GM15510 (cell line): Measurements from ENCODE around the gene PRKG2.

ENCODE experiments used
- POLR2A ChIP-seq: IDR thresholded peaks from 3 replicates; pipeline ENCODE4 v1.6.1; 2011; ENCODE audit warnings: borderline replicate concordance; ENCODE audit not compliant: insufficient read length; ENCODE audit errors: extremely low read depth

Gene PRKG2, protein sequence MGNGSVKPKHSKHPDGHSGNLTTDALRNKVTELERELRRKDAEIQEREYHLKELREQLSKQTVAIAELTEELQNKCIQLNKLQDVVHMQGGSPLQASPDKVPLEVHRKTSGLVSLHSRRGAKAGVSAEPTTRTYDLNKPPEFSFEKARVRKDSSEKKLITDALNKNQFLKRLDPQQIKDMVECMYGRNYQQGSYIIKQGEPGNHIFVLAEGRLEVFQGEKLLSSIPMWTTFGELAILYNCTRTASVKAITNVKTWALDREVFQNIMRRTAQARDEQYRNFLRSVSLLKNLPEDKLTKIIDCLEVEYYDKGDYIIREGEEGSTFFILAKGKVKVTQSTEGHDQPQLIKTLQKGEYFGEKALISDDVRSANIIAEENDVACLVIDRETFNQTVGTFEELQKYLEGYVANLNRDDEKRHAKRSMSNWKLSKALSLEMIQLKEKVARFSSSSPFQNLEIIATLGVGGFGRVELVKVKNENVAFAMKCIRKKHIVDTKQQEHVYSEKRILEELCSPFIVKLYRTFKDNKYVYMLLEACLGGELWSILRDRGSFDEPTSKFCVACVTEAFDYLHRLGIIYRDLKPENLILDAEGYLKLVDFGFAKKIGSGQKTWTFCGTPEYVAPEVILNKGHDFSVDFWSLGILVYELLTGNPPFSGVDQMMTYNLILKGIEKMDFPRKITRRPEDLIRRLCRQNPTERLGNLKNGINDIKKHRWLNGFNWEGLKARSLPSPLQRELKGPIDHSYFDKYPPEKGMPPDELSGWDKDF

GRCh38 chr4:81214881-81215868 lies at the start of gene PRKG2:
PRKG2 (minus strand) TSS chr4:81215222; CDS start chr4:81205047, 10,175 bp downstream.
- TF ChIP-seq POLR2A: no peak

- no peak for TF ChIP-seq POLR2A
Observed at GRCh38 chr4:81260443-81261101, 45.5 kb upstream of the PRKG2 start.

DNA sequence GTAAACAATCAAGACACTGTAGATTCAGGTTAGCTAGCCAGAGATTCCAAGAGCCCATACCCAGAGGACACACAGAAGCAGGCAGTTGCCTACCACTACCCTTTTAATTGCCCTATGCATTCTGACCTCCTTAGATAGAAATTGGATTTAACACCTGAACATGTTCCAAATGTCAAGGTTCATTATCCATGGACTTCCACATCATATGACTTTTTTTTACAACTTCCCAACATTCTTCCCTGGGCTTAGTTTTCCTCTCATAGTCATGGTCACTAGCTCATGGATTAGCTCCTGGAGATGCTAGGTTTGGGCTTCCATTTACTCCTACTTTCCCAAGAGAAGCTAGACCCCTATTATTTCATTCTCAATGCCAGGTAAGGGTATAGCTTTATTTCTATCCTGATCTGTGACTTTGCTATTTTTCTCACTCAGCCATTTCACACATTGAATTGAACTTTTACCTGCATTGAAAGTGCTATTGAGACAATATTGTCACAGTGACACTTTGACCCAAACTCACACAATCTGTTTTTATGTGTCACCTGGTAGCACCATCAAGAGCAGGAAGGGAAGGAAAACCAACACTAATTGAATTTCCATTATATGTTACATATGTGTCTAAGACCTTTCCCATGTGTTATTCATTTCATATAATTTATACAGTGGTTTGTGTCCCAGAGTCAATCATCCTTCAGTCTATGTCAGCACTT lies 44.0 kb upstream of the PRKG2 start:
- TF ChIP-seq POLR2A: no peak

DNA sequence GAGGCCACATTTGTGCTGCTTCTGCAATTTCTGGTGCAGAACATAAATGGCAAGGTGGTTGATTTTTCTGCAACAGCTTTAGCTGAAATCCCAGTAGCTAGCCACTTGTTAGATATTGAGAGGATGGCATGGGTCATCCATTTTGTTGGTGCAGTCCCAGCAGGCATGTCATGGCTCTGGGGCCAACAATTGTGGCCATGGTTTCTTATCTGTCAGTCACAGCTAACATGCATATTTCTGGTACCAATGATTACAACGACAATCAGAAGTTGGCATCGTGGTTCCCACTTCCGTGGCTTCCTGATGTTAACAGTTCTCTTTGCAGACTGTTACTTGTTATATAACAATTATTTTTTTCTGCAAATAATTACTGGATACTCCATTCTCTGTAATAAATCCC lies 42.8 kb upstream of the PRKG2 start:
- TF ChIP-seq POLR2A: no peak

DNA sequence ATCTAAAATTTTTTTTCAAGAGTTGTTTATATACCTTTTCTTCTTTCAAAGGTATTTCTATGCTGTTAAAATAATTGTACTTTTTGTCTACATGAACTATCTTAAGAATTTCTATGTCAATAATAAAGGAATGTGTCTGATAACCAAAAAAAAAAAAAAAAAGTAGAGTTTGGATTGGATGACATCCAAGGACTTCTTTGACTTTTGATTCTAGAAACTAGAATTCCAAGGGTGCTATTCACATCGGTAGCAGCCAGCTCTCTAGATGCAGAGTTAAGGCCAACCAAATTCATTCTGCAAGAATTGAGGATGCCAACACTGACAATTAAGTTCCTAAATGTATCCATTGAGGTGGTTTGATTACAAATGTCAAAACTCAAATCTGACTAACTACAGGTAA lies 42.0 kb upstream of the PRKG2 start:
- TF ChIP-seq POLR2A: no peak

- no peak for TF ChIP-seq POLR2A
Observed at GRCh38 chr4:81256059-81256970, 41.3 kb upstream of the PRKG2 start.

DNA sequence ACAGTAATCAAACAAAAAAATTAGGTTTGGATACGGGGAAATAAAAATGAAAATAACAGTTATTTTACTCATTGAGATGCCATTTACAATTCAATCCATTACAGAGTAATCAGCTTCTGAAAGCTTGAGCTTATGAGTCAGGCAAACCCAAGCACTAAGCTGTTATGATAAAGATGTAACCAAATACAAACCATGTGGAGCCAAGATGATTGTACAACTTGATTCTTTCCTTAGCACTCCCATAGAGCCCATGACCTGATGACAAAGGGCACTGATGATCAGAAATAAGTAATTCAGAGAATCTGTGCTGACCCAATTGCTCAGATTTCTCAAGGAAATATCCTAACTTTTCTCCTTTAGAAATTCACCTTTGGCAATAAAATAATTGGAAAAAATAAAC lies 40.5 kb upstream of the PRKG2 start:
- no peak for TF ChIP-seq POLR2A

DNA sequence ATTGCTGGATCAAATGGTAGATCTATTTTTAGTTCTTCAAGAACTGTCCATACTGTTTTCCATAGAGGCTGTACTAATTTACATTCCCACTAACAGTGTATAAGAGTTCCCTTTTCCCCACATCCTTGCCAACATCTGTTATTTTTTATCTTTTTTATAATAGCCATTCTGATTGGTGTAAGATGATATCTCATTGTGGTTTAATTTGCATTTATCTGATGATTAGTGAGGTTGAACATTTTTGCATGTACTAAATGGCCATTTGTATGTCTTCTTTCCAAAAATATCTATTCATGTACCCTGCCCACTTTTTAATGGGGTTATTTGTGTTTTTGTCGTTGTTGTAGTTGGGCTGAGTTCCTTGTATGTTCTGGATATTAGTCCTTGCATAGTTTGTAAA lies 35.4 kb upstream of the PRKG2 start:
- TF ChIP-seq POLR2A: no peak

DNA sequence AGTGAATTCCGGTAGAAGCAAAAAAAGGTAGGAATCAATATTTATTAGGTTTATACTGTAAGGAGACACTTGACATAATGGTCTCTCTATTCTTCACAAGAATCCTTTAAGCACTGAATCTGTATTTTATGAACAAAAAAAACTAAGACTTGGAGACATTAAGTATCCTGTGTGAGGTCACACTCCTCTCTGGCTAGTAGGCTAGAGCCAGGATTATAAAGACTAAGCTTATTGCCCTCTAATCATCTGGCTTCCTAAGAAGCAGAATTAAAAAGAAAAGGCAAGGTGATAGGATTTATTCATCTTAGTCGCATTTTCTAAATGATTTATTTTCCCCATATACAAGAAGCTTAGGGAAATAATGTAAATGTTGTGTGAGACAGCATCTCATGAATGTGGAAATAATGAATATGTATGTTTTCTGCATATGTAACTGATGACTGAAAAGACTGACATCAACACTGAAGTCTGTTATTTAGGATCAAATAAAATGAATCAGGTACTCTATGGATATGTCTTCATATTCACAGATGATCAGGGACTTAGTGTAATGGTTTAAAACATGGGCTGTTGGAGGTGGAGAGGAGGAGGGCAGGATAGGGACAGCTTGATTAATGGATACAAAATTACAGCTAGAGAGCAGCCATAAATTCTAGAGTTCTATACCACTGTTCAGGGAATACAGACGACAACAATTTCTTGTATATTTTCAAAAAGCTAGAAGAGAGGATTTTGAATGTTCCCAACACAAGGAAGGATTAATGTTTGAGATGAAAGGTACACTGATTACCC lies 30.4 kb upstream of the PRKG2 start:
- TF ChIP-seq POLR2A: no peak

- TF ChIP-seq POLR2A: no peak
Observed at GRCh38 chr4:81237791-81238190, 22.8 kb upstream of the PRKG2 start.

DNA sequence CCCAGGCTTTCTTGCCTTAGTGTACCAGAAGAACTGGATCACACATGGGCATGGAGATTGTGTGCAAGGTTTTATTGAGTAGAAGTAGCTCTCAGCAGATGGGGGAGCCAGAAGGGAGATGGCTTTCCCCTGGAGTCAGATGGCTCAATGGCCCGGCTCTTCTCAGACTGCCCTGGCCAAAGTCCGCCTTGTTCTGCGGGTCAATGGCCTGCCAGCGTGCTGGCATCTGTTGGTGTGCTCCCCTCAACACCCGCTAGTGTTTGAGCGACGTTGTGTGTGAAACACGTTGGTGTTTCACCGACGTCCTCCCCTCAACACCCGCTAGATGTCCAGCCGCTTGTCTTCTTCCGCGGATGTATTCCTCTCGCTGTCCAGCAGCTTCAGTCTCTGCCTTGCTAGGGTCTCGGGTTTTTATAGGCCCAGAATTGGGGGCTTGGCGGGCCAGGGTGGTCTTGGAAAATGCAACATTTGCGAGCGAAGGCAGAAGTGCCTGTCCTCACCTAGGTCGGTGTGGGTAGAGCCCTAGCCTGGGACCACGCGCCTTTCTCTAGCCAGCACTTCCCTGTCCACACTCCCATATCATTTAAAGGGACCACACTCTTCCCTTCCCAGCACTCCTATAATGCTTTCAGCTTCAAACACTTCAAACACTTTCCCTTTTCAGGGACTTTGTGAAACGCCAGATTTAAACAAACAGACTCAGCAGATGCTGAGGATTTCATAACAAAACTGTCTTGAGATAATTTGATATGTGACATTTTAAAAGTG lies 21.1 kb upstream of the PRKG2 start:
- no peak for TF ChIP-seq POLR2A

DNA sequence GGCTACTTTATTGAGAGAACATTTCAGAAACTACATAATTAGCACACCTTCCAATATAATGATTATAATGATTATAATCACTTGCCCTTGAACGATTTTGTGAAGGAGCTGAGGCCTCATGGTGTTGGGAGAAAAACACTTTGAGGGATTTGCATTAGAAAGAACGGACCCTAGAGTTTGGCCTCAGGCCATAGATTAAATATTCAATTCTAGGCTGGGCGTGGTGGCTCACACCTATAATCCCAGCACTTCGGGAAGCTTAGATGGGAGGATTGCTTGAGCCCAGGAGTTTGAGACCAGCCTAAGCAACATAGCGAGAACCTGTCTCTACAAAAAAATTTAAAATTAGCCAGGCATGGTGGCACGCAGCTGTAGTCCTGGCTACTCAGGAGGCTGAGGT lies 12.9 kb upstream of the PRKG2 start:
- no peak for TF ChIP-seq POLR2A

DNA sequence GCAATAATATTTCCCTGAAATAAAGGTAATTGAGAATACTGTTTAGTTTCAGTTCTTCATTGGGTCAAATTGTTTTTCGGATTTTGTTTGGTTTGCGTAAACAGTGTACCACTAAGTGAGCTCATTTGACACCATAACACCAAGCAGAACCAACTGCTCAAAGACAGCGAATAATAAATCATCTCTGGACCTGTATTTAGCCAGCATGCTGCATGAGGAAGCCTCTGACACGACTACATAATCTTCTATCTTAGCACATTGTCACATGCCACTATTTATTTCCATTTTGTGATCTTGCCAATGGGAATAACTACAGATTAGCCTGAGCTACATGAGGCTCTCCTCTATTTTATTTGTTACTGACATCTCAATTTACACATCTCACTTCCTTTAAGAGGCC lies 12.1 kb upstream of the PRKG2 start:
- no peak for TF ChIP-seq POLR2A
